Measurements from ENCODE around the gene MYO1E.

GRCh38 chr15:59143281-59143680, 229.4 kb downstream of the MYO1E start:
- TF ChIP-seq, protein P1, sequence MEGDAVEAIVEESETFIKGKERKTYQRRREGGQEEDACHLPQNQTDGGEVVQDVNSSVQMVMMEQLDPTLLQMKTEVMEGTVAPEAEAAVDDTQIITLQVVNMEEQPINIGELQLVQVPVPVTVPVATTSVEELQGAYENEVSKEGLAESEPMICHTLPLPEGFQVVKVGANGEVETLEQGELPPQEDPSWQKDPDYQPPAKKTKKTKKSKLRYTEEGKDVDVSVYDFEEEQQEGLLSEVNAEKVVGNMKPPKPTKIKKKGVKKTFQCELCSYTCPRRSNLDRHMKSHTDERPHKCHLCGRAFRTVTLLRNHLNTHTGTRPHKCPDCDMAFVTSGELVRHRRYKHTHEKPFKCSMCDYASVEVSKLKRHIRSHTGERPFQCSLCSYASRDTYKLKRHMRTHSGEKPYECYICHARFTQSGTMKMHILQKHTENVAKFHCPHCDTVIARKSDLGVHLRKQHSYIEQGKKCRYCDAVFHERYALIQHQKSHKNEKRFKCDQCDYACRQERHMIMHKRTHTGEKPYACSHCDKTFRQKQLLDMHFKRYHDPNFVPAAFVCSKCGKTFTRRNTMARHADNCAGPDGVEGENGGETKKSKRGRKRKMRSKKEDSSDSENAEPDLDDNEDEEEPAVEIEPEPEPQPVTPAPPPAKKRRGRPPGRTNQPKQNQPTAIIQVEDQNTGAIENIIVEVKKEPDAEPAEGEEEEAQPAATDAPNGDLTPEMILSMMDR (IDR thresholded peaks at IDR 0.05) = no peak
- no peak for TF ChIP-seq POLR2A (IDR thresholded peaks at IDR 0.05)
